ENCODE data around the gene DIRAS1.

The DIRAS1 gene

GRCh38 chr19:2694196-2694595, 27.0 kb downstream of the DIRAS1 start:
- peak overlapping the region; percentile 83 for H3K4me2 ChIP-seq (ENCODE audit: low read length)
- no peaks in the 10 kb centered on the region for H3K27me3 ChIP-seq (ENCODE audit: control insufficient read depth, low read length)
- H3K4me3 ChIP-seq (ENCODE audit: low read length): peak overlapping the region; percentile 84
- peaks cover 93% of the 10 kb centered on the region for H3K79me2 ChIP-seq (ENCODE audit: control insufficient read depth, low read length)
- H3F3A ChIP-seq (ENCODE audit: control insufficient read depth, insufficient read depth): peaks cover 10% of the 10 kb centered on the region
- TF ChIP-seq CTCF (IDR thresholded peaks at IDR 0.05; ENCODE audit: low read depth, low read length, poor library complexity, severe bottlenecking): no peak
- no peak for TF ChIP-seq EZH2phosphoT487 (IDR thresholded peaks at IDR 0.05; ENCODE audit: borderline replicate concordance, low read length)
- no peaks in the 10 kb centered on the region for H4K20me1 ChIP-seq (ENCODE audit: control insufficient read depth, insufficient read depth, low read depth, low read length)
- H3K4me1 ChIP-seq (ENCODE audit: control insufficient read depth, low read length): peaks cover 59% of the 10 kb centered on the region
- H3K9me2 ChIP-seq (replicated peaks; ENCODE audit: control insufficient read depth, low read length): no peaks in the 10 kb centered on the region
- H3K9me3 ChIP-seq (ENCODE audit: control insufficient read depth, insufficient read depth, low read length): no peaks in the 10 kb centered on the region
- H3K27ac ChIP-seq (ENCODE audit: low read depth, low read length): peak overlapping the region; percentile 99
- peaks cover 70% of the 10 kb centered on the region for H3K36me3 ChIP-seq (ENCODE audit: control insufficient read depth, low read length)

GRCh38 chr19:2693492-2694160, 27.5 kb downstream of the DIRAS1 start:
- peak overlapping the region; percentile 99 for H3K27ac ChIP-seq (ENCODE audit: low read depth, low read length)
- no peak for TF ChIP-seq EZH2phosphoT487 (IDR thresholded peaks at IDR 0.05; ENCODE audit: borderline replicate concordance, low read length)
- no peak for TF ChIP-seq CTCF (IDR thresholded peaks at IDR 0.05; ENCODE audit: low read depth, low read length, poor library complexity, severe bottlenecking)
- peaks cover 98% of the 10 kb centered on the region for H3K79me2 ChIP-seq (ENCODE audit: control insufficient read depth, low read length)
- H3K9me3 ChIP-seq (ENCODE audit: control insufficient read depth, insufficient read depth, low read length): no peaks in the 10 kb centered on the region
- H4K20me1 ChIP-seq (ENCODE audit: control insufficient read depth, insufficient read depth, low read depth, low read length): no peaks in the 10 kb centered on the region
- H3K27me3 ChIP-seq (ENCODE audit: control insufficient read depth, low read length): no peaks in the 10 kb centered on the region
- H3K4me3 ChIP-seq (ENCODE audit: low read length): no peak overlapping the region
- peaks cover 53% of the 10 kb centered on the region for H3K4me1 ChIP-seq (ENCODE audit: control insufficient read depth, low read length)
- no peaks in the 10 kb centered on the region for H3K9me2 ChIP-seq (replicated peaks; ENCODE audit: control insufficient read depth, low read length)
- peaks cover 5% of the 10 kb centered on the region for H3F3A ChIP-seq (ENCODE audit: control insufficient read depth, insufficient read depth)
- H3K36me3 ChIP-seq (ENCODE audit: control insufficient read depth, low read length): peaks cover 72% of the 10 kb centered on the region
- H3K4me2 ChIP-seq (ENCODE audit: low read length): peak overlapping the region; percentile 83

- Histone ChIP-seq H3K9me2 (replicated peaks; ENCODE audit: control insufficient read depth, low read length) (no peaks in the 10 kb centered on the region), H3K4me3 (ENCODE audit: low read length) (no peak overlapping the region), H3K4me1 (ENCODE audit: control insufficient read depth, low read length) (peaks cover 40% of the 10 kb centered on the region), H3K4me2 (ENCODE audit: low read length) (no peak overlapping the region), H3K79me2 (ENCODE audit: control insufficient read depth, low read length) (peaks cover 98% of the 10 kb centered on the region), H3K27ac (ENCODE audit: low read depth, low read length) (no peak overlapping the region), H3K9me3 (ENCODE audit: control insufficient read depth, insufficient read depth, low read length) (no peaks in the 10 kb centered on the region), H4K20me1 (ENCODE audit: control insufficient read depth, insufficient read depth, low read depth, low read length) (no peaks in the 10 kb centered on the region), H3F3A (ENCODE audit: control insufficient read depth, insufficient read depth) (no peaks in the 10 kb centered on the region), H3K36me3 (ENCODE audit: control insufficient read depth, low read length) (peaks cover 64% of the 10 kb centered on the region), H3K27me3 (ENCODE audit: control insufficient read depth, low read length) (no peaks in the 10 kb centered on the region)
- TF ChIP-seq EZH2phosphoT487 (IDR thresholded peaks at IDR 0.05; ENCODE audit: borderline replicate concordance, low read length): no peak
Measured at GRCh38 chr19:2691951-2692350, 29.2 kb downstream of the DIRAS1 start.

GRCh38 chr19:2690856-2691255, 30.3 kb downstream of the DIRAS1 start:
- Histone ChIP-seq H3K4me3 (ENCODE audit: low read length) (no peak overlapping the region), H3K9me3 (ENCODE audit: control insufficient read depth, insufficient read depth, low read length) (no peaks in the 10 kb centered on the region), H3F3A (ENCODE audit: control insufficient read depth, insufficient read depth) (no peaks in the 10 kb centered on the region), H3K36me3 (ENCODE audit: control insufficient read depth, low read length) (peaks cover 59% of the 10 kb centered on the region), H3K4me2 (ENCODE audit: low read length) (no peak overlapping the region), H3K9me2 (replicated peaks; ENCODE audit: control insufficient read depth, low read length) (no peaks in the 10 kb centered on the region), H3K27me3 (ENCODE audit: control insufficient read depth, low read length) (no peaks in the 10 kb centered on the region), H3K27ac (ENCODE audit: low read depth, low read length) (no peak overlapping the region), H4K20me1 (ENCODE audit: control insufficient read depth, insufficient read depth, low read depth, low read length) (no peaks in the 10 kb centered on the region), H3K4me1 (ENCODE audit: control insufficient read depth, low read length) (peaks cover 35% of the 10 kb centered on the region), H3K79me2 (ENCODE audit: control insufficient read depth, low read length) (peaks cover 96% of the 10 kb centered on the region)
- TF ChIP-seq EZH2phosphoT487 (IDR thresholded peaks at IDR 0.05; ENCODE audit: borderline replicate concordance, low read length) (no peak), CTCF (IDR thresholded peaks at IDR 0.05; ENCODE audit: low read depth, low read length, poor library complexity, severe bottlenecking) (no peak)
